ENCODE data around the gene SGCA. TPM values are rescaled to one million over a fixed set of nuclear protein-coding genes. Genes with fewer than 3 reads are reported as not detected.

Gene SGCA
- total and polyA plus RNA-seq, 2 of the 13 experiments (the other 11 are each of a cell fraction or from before 2014, with no cell fraction given): not detected

DNA sequence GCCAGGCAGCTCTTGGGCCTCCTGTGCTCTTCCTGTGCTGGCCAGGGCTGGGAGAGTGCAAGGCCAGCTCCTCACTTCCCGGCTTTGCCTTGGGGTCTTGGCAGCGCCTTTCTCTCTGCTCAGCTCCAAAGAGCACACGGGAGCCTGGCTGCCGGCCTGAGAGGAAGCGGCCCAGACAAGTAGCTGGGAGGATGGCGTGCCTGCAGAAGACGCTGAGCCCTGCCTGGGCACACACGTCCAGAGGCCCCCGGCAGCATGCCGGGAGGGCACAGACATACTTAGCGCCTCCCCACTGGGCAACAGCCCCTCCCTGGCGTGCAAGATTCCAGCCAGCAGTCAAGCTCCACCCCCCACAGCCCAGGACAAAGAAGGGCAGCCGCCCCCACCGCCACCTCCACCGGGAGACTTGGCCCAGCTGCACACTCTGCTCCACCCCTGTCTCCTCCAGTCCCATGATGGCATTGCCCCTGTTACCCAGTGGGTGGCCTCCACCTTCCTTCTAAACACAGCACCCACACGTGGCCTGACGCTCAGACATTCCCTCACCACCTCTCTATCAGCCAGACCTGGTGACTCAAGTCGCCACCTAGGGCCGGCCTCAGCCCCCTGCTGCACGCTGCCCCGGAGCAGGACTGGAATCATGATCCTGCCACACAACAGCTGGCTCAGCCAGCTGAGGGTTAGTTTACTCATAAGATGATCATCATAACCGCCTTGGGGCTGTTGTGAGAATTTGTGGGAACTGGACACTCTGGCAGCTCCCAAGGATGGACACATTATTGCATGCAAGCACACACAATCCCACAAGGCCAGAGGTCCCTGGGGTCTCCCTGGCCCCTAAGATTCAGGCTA, 12.4 kb downstream of the SGCA start (continued):
- TF ChIP-seq, protein P1, sequence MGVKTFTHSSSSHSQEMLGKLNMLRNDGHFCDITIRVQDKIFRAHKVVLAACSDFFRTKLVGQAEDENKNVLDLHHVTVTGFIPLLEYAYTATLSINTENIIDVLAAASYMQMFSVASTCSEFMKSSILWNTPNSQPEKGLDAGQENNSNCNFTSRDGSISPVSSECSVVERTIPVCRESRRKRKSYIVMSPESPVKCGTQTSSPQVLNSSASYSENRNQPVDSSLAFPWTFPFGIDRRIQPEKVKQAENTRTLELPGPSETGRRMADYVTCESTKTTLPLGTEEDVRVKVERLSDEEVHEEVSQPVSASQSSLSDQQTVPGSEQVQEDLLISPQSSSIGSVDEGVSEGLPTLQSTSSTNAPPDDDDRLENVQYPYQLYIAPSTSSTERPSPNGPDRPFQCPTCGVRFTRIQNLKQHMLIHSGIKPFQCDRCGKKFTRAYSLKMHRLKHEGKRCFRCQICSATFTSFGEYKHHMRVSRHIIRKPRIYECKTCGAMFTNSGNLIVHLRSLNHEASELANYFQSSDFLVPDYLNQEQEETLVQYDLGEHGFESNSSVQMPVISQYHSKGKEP (CRISPR knock-in tag; IDR thresholded peaks at IDR 0.05): no peak
- TF ChIP-seq HES4 (CRISPR knock-in tag; IDR thresholded peaks at IDR 0.05; ENCODE audit: borderline replicate concordance) (no peak), PHB2 (IDR thresholded peaks at IDR 0.05; ENCODE audit: partially characterized antibody) (no peak), DNMT1 (CRISPR knock-in tag; IDR thresholded peaks at IDR 0.05) (no peak), ZFP62 (CRISPR knock-in tag; IDR thresholded peaks at IDR 0.05) (no peak), NFKBIZ (CRISPR knock-in tag; IDR thresholded peaks at IDR 0.05) (peak; percentile 37; the same call in 1 of the 2 replicates), TGIF2 (CRISPR knock-in tag; IDR thresholded peaks at IDR 0.05) (peak; percentile 66), DPF2 (CRISPR knock-in tag; IDR thresholded peaks at IDR 0.05; ENCODE audit: borderline replicate concordance, low read depth) (no peak), SALL1 (CRISPR knock-in tag; IDR thresholded peaks at IDR 0.05) (peak; percentile 65), ZNF747 (CRISPR knock-in tag; IDR thresholded peaks at IDR 0.05; ENCODE audit: borderline replicate concordance) (no peak), ZSCAN31 (CRISPR knock-in tag; IDR thresholded peaks at IDR 0.05; ENCODE audit: low read depth) (no peak; the same call in 1 of the 2 replicates), BCL6 (CRISPR knock-in tag; IDR thresholded peaks at IDR 0.05) (peak; percentile 38; the same call in 1 of the 2 replicates), NR2F1 (CRISPR knock-in tag; IDR thresholded peaks at IDR 0.05) (no peak), ZSCAN30 (CRISPR knock-in tag; IDR thresholded peaks at IDR 0.05) (no peak)
- TF ChIP-seq, protein P2, sequence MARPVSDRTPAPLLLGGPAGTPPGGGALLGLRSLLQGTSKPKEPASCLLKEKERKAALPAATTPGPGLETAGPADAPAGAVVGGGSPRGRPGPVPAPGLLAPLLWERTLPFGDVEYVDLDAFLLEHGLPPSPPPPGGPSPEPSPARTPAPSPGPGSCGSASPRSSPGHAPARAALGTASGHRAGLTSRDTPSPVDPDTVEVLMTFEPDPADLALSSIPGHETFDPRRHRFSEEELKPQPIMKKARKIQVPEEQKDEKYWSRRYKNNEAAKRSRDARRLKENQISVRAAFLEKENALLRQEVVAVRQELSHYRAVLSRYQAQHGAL (CRISPR knock-in tag; IDR thresholded peaks at IDR 0.05; ENCODE audit: not compliant biosample characterization): no peak
- TF ChIP-seq, protein P3, sequence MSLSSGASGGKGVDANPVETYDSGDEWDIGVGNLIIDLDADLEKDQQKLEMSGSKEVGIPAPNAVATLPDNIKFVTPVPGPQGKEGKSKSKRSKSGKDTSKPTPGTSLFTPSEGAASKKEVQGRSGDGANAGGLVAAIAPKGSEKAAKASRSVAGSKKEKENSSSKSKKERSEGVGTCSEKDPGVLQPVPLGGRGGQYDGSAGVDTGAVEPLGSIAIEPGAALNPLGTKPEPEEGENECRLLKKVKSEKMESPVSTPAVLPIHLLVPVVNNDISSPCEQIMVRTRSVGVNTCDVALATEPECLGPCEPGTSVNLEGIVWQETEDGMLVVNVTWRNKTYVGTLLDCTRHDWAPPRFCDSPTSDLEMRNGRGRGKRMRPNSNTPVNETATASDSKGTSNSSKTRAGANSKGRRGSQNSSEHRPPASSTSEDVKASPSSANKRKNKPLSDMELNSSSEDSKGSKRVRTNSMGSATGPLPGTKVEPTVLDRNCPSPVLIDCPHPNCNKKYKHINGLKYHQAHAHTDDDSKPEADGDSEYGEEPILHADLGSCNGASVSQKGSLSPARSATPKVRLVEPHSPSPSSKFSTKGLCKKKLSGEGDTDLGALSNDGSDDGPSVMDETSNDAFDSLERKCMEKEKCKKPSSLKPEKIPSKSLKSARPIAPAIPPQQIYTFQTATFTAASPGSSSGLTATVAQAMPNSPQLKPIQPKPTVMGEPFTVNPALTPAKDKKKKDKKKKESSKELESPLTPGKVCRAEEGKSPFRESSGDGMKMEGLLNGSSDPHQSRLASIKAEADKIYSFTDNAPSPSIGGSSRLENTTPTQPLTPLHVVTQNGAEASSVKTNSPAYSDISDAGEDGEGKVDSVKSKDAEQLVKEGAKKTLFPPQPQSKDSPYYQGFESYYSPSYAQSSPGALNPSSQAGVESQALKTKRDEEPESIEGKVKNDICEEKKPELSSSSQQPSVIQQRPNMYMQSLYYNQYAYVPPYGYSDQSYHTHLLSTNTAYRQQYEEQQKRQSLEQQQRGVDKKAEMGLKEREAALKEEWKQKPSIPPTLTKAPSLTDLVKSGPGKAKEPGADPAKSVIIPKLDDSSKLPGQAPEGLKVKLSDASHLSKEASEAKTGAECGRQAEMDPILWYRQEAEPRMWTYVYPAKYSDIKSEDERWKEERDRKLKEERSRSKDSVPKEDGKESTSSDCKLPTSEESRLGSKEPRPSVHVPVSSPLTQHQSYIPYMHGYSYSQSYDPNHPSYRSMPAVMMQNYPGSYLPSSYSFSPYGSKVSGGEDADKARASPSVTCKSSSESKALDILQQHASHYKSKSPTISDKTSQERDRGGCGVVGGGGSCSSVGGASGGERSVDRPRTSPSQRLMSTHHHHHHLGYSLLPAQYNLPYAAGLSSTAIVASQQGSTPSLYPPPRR (CRISPR knock-in tag; IDR thresholded peaks at IDR 0.05; ENCODE audit: borderline replicate concordance): 0 out of 2 replicates have a peak, but pooled peaks have one; percentile 12
- TF ChIP-seq, protein P4, sequence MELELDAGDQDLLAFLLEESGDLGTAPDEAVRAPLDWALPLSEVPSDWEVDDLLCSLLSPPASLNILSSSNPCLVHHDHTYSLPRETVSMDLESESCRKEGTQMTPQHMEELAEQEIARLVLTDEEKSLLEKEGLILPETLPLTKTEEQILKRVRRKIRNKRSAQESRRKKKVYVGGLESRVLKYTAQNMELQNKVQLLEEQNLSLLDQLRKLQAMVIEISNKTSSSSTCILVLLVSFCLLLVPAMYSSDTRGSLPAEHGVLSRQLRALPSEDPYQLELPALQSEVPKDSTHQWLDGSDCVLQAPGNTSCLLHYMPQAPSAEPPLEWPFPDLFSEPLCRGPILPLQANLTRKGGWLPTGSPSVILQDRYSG (CRISPR knock-in tag; IDR thresholded peaks at IDR 0.05): no peak
- TF ChIP-seq, protein P5, sequence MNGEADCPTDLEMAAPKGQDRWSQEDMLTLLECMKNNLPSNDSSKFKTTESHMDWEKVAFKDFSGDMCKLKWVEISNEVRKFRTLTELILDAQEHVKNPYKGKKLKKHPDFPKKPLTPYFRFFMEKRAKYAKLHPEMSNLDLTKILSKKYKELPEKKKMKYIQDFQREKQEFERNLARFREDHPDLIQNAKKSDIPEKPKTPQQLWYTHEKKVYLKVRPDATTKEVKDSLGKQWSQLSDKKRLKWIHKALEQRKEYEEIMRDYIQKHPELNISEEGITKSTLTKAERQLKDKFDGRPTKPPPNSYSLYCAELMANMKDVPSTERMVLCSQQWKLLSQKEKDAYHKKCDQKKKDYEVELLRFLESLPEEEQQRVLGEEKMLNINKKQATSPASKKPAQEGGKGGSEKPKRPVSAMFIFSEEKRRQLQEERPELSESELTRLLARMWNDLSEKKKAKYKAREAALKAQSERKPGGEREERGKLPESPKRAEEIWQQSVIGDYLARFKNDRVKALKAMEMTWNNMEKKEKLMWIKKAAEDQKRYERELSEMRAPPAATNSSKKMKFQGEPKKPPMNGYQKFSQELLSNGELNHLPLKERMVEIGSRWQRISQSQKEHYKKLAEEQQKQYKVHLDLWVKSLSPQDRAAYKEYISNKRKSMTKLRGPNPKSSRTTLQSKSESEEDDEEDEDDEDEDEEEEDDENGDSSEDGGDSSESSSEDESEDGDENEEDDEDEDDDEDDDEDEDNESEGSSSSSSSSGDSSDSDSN (CRISPR knock-in tag; IDR thresholded peaks at IDR 0.05): peak; percentile 16
